ENCODE results near the gene SLC22A17. TPM values are rescaled to one million over a fixed set of nuclear protein-coding genes. Genes with fewer than 3 reads are reported as not detected.

SLC22A17 gene
- 1.4 and 5.9 TPM in 2 replicates for total RNA-seq

GRCh38 chr14:23352506-23353432, at the start of gene SLC22A17:
Gene SLC22A17, minus strand, starts transcription at chr14:23352887.

GRCh38 chr14:23376482-23377197, 24.0 kb upstream of the SLC22A17 start, which contains the start of gene CMTM5:
Gene CMTM5, plus strand, starts transcription at chr14:23377046. Its CDS starts 206 bp downstream, at chr14:23377252.

GRCh38 chr14:23372509-23372908, 19.8 kb upstream of the SLC22A17 start, which contains the start of gene IL25:
Gene IL25, plus strand, starts transcription at chr14:23372809.

GRCh38 chr14:23365036-23365731, 12.5 kb upstream of the SLC22A17 start, which contains the start of gene EFS:
Gene EFS, minus strand, starts transcription at chr14:23365172. Its CDS starts 147 bp downstream, at chr14:23365025.

GRCh38 chr14:23320584-23321571, 31.8 kb downstream of the SLC22A17 start, which contains the start of gene PABPN1:
Gene PABPN1, plus strand, starts transcription at chr14:23321457. Its CDS starts 13 bp downstream, at chr14:23321470.

GRCh38 chr14:23306412-23307145, 46.1 kb downstream of the SLC22A17 start, which contains the start of gene BCL2L2:
Gene BCL2L2, plus strand, starts transcription at chr14:23306833. Its CDS starts 935 bp downstream, at chr14:23307768.

GRCh38 chr14:23302290-23303225, 50.1 kb downstream of the SLC22A17 start, which contains the start of gene PPP1R3E:
Gene PPP1R3E, minus strand, starts transcription at chr14:23302859. Its CDS starts 283 bp downstream, at chr14:23302576.

Other genes with a start within 250 kb of the SLC22A17 start
- gene CIROP, start 247.9 kb downstream of the SLC22A17 start, total RNA-seq: not detected in 2 replicates
- gene CEBPE, start 233.6 kb downstream of the SLC22A17 start, total RNA-seq: not detected in 2 replicates
- gene SLC7A8, start 169.2 kb downstream of the SLC22A17 start, total RNA-seq: 53.1 and 61.2 TPM in 2 replicates
- not detected in 2 replicates for gene RNF212B, start 115.0 kb downstream of the SLC22A17 start, total RNA-seq
- gene HOMEZ, start 66.8 kb downstream of the SLC22A17 start, total RNA-seq: 11.6 and 14.8 TPM in 2 replicates
- 0.70 and 3.3 TPM in 2 replicates for gene PPP1R3E, start 50.0 kb downstream of the SLC22A17 start, total RNA-seq
- 25.4 and 25.6 TPM in 2 replicates for gene BCL2L2, start 46.1 kb downstream of the SLC22A17 start, total RNA-seq
- gene PABPN1, start 31.4 kb downstream of the SLC22A17 start, total RNA-seq: 34.5 and 56.2 TPM in 2 replicates
- gene EFS, start 12.3 kb upstream of the SLC22A17 start, total RNA-seq: 8.2 and 10.1 TPM in 2 replicates
- not detected in 2 replicates for gene IL25, start 19.9 kb upstream of the SLC22A17 start, total RNA-seq
- gene CMTM5, start 24.2 kb upstream of the SLC22A17 start, total RNA-seq: not detected in 2 replicates
- gene MYH6, start 55.4 kb upstream of the SLC22A17 start, total RNA-seq: not detected in 2 replicates
- gene MYH7, start 82.8 kb upstream of the SLC22A17 start, total RNA-seq: not detected in 2 replicates
- gene NGDN, start 116.8 kb upstream of the SLC22A17 start, total RNA-seq: 21.9 and 37.1 TPM in 2 replicates
- 0.23 TPM in 1 of 2 replicates, not detected in the other for gene ZFHX2, start 198.9 kb upstream of the SLC22A17 start, total RNA-seq
- gene THTPA, start 203.4 kb upstream of the SLC22A17 start, total RNA-seq: 2.7 and 4.8 TPM in 2 replicates
- 53.6 and 70.6 TPM in 2 replicates for gene AP1G2, start 214.9 kb upstream of the SLC22A17 start, total RNA-seq
- gene JPH4, start 225.9 kb upstream of the SLC22A17 start, total RNA-seq: not detected in 2 replicates